ENCODE measurements around the gene MUC2.

The MUC2 gene

DNA sequence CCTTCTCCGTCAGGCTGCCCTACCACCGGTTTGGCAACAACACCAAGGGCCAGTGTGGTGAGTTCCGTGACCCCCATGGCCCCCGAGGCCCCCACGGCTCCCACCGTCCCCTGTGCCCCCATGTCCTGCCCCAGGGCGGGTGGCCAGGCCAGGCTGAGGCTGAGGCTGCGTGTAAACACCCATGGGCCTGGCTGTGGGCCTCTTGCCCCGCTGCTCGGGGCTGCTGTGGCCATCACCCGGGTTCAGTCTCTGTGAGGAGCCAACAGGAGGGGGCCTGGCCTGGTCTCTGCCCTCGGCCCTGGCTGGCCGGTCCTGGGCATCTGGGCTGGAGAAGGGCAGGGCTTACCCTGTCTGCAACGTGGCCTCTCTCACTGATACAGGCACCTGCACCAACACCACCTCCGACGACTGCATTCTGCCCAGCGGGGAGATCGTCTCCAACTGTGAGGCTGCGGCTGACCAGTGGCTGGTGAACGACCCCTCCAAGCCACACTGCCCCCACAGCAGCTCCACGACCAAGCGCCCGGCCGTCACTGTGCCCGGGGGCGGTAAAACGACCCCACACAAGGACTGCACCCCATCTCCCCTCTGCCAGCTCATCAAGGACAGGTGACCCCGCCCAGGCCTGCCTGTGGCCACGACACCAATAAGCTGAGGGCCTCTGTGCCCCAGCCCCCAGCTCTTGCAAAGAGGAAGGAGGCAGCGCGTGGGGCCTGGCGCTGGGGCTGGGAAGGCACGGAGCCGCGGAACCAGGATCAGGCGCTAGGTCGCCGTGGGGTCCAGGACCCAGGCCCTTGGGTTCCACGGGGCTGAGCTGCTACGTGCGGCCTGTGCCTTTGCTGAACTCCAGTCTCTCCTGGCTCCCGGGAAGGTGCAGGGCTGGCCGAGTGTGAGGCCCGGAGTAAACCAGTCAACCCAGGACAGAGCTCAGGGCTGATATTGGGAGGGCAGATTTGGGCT lies 29.0 kb downstream of the MUC2 start:
- Histone ChIP-seq H3K4me2 (no peak overlapping the region), H3K9ac (no peak overlapping the region), H3K4me1 (peaks cover 0 to 5% (median 0%) of the 10 kb centered on the region in 10 experiments; a peak in 3 of 20 replicates), H4K20me1 (0 out of 22 replicates have a peak, but pooled peaks cover 0 to 4% (median 0%) of the 10 kb centered on the region in 11 experiments), H3K4me3 (no peak overlapping the region), H3K36me3 (no peaks in the 10 kb centered on the region), H3K27ac (no peak overlapping the region), H3K9me3 (replicated peaks in 1 of 11) (peaks cover 21 to 35% (median 29%) of the 10 kb centered on the region in 11 experiments), H3K27me3 (no peaks in the 10 kb centered on the region)
- no peak for TF ChIP-seq Cebpa-rat (IDR thresholded peaks at IDR 0.05)

DNA sequence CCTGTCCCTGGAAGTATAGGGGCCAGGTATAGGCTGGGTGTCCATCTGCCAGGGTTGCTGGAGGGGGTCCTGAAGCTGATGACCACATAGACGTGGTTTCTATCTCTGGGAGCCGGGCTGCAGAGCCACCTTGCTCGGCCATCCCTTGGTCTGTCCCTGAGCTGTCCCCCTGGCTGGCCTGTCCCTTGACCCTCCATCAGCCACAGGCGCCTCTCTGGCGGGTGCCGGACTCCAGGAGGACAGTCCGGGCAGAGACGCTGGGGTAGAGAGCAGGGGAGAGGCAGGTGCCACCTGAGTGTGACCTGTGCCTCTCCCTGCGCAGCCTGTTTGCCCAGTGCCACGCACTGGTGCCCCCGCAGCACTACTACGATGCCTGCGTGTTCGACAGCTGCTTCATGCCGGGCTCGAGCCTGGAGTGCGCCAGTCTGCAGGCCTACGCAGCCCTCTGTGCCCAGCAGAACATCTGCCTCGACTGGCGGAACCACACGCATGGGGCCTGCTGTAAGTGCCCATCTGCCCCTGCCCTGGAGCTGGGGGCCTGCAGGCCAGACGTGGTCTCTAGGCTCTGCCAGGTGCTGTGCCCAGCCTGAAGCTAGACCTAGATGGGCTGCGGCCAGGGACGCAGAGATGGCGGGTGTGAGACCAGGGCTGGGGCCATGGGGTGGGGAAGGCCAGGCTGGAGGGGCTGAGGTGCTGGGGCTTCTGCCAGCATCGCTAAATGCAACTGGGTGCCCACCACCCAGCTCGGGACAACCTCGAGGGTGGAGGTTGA lies 29.9 kb downstream of the MUC2 start:
- Histone ChIP-seq H3K9me3 (replicated peaks in 1 of 11) (peaks cover 14 to 28% (median 22%) of the 10 kb centered on the region in 11 experiments), H3K36me3 (no peaks in the 10 kb centered on the region), H3K9ac (no peak overlapping the region), H3K27ac (no peak overlapping the region), H3K27me3 (no peaks in the 10 kb centered on the region), H3K4me3 (no peak overlapping the region), H4K20me1 (0 out of 22 replicates have a peak, but pooled peaks cover 0 to 4% (median 0%) of the 10 kb centered on the region in 11 experiments), H3K4me1 (peaks cover 0 to 5% (median 0%) of the 10 kb centered on the region in 10 experiments; a peak in 3 of 20 replicates), H3K4me2 (no peak overlapping the region)
- no peak for TF ChIP-seq Cebpa-rat (IDR thresholded peaks at IDR 0.05)

DNA sequence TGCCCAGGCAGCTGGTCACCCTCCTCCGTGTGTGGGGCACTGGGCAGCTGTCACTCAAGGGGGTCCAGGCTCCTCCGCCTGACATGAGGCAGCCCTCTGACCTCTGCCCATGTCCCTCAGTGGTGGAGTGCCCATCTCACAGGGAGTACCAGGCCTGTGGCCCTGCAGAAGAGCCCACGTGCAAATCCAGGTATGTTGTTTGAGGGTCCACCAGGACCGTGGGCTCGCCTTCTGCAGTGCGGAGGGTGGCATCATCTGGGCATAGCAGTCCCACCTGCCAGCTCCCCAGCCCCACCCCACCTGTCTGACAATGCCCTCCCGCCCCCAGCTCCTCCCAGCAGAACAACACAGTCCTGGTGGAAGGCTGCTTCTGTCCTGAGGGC lies 30.5 kb downstream of the MUC2 start:
- H3K4me3 ChIP-seq = no peak overlapping the region
- no peaks in the 10 kb centered on the region for H3K36me3 ChIP-seq
- H3K27me3 ChIP-seq = no peaks in the 10 kb centered on the region
- H3K4me1 ChIP-seq = peaks cover 0 to 5% (median 0%) of the 10 kb centered on the region in 10 experiments; a peak in 3 of 20 replicates
- H3K27ac ChIP-seq = no peak overlapping the region
- no peak overlapping the region for H3K4me2 ChIP-seq
- no peak for TF ChIP-seq Cebpa-rat (IDR thresholded peaks at IDR 0.05)
- H3K9me3 ChIP-seq (replicated peaks in 1 of 11) = peaks cover 8 to 22% (median 16%) of the 10 kb centered on the region in 11 experiments
- no peak overlapping the region for H3K9ac ChIP-seq
- H4K20me1 ChIP-seq = 0 out of 22 replicates have a peak, but pooled peaks cover 0 to 4% (median 0%) of the 10 kb centered on the region in 11 experiments

DNA sequence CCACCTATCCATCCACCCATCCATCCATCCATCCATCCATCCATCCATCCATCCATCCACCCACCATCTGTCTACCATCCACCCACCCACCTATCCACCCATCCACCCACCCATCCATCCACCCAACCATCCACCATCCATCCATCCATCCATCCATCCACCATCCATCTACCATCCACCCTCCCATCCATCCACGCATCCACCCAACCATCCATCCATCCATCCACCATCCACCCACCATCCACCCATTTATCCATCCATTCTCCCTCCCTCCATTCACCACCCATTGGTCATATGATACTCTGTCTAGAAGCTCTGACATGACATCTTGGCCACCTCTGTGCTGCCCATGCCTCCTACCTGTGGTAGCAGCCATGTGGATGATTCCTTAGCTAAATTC lies 31.7 kb downstream of the MUC2 start:
- H3K4me3 ChIP-seq = no peak overlapping the region
- TF ChIP-seq Cebpa-rat (IDR thresholded peaks at IDR 0.05) = no peak
- no peak overlapping the region for H3K4me2 ChIP-seq
- peaks cover 0 to 10% (median 4%) of the 10 kb centered on the region in 11 experiments; a peak in 11 of 22 replicates for H3K9me3 ChIP-seq (replicated peaks in 1 of 11)
- no peak overlapping the region for H3K9ac ChIP-seq
- 0 out of 22 replicates have a peak, but pooled peaks cover 0 to 4% (median 0%) of the 10 kb centered on the region in 11 experiments for H4K20me1 ChIP-seq
- no peaks in the 10 kb centered on the region for H3K27me3 ChIP-seq
- no peaks in the 10 kb centered on the region for H3K36me3 ChIP-seq
- peaks cover 0 to 5% (median 0%) of the 10 kb centered on the region in 10 experiments; a peak in 3 of 20 replicates for H3K4me1 ChIP-seq
- H3K27ac ChIP-seq = no peak overlapping the region

DNA sequence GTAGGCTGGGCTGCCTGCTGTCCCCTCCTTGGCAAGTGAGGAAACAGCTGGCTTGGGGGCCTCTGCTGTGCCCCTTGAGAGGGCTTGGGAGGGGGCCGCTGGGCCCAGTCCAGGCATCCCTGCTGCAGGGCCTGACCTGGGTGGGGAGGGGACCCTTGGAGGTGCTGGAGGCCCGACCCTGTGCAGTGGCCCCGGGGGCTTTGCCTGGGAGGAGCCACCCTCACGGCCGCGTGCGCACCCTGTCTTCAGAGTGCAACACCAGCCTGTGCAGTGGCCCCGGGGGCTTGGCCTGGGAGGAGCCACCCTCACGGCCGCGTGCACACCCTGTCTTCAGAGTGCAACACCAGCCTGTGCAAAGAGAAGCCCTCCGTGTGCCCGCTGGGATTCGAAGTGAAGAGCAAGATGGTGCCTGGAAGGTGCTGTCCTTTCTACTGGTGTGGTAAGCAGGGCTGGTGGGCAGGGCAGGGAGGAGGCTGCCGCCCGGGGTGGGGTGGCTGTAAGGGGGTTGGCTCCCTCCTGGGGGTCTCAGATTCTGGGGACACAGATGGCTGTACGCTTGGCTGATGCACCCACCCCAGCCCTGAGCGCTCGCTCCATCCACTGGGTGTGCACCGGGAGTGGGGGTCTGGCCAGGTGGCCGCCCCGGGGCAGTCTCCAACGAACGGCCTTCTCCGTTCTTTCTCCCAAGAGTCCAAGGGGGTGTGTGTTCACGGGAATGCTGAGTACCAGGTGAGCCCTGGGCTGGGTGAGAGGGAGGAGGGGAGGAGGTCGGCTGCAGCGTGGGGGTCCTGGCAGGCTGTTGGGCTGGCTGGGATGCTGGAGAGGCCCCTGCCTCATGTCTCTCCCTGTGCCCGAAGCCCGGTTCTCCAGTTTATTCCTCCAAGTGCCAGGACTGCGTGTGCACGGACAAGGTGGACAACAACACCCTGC lies 32.9 kb downstream of the MUC2 start:
- Histone ChIP-seq H3K4me1 (peaks cover 0 to 5% (median 0%) of the 10 kb centered on the region in 10 experiments; a peak in 4 of 20 replicates), H3K27me3 (no peaks in the 10 kb centered on the region), H3K9ac (no peak overlapping the region), H3K9me3 (replicated peaks in 1 of 11) (peaks cover 0 to 3% (median 0%) of the 10 kb centered on the region in 11 experiments; a peak in 1 of 22 replicates), H3K36me3 (no peaks in the 10 kb centered on the region), H3K4me2 (no peak overlapping the region), H3K4me3 (no peak overlapping the region), H4K20me1 (0 out of 22 replicates have a peak, but pooled peaks cover 0 to 4% (median 0%) of the 10 kb centered on the region in 11 experiments), H3K27ac (no peak overlapping the region)
- no peak for TF ChIP-seq Cebpa-rat (IDR thresholded peaks at IDR 0.05)

DNA sequence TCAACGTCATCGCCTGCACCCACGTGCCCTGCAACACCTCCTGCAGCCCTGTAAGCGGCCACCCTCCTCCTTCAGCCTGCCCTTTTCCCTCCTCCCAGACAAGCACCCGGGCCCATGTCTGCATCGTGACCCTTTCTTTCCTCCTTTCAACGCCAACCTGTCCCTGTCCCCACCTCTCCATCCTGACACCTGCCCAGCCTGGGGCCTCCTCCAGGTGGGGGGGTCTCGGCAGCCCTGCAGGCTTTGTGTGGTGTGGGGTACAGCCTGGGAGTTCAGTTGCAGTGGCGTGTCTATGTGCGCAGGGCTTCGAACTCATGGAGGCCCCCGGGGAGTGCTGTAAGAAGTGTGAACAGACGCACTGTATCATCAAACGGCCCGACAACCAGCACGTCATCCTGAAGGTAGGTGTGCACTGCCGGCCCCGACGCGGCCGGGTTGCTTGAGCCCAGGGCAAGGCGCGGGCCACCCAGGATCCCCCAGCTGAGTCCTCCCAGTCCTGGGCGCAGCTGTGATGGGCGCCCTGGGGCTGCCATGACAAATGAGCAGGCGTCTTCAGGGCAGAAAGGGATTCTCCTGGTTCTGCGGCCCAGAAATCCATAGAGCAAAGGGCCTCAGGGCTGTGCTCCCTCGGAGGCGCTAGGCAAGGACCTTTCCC lies 33.7 kb downstream of the MUC2 start:
- H3K27me3 ChIP-seq = no peaks in the 10 kb centered on the region

DNA sequence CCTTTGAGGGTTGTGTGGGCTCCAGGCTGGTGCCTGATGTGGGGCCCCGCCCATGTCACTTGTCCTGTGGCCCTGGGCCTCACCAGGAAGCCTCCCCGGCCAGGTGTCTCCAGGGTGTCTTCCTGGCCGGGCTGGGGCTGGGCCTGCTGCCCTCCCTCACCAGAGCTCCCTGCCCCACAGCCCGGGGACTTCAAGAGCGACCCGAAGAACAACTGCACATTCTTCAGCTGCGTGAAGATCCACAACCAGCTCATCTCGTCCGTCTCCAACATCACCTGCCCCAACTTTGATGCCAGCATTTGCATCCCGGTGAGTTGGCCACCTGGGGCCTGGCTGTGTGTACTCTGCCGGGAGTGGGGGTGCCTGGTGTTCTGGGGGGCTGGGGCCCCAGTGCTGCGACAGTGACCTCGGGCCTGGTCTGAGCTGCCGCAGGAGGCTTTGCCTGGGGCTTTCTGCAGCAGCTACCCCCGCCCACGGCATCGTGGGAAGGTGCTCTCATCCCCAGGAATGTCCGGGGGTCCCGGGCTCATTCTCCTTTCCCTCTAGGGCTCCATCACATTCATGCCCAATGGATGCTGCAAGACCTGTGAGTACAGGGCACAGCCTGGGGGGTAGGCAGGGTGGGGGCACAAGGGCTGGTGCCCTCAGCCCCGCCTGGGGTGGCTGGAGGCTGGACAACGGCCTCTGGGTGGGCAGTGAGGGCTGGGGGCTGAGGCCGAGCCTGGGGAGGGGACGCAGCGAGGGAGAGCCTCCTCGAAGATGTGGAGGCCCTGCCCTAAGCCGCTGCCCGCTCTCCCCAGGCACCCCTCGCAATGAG lies 34.6 kb downstream of the MUC2 start:
- H3K27me3 ChIP-seq = no peaks in the 10 kb centered on the region
- no peaks in the 10 kb centered on the region for H3K36me3 ChIP-seq
- H3K4me3 ChIP-seq = no peak overlapping the region
- peaks cover 0 to 5% (median 0%) of the 10 kb centered on the region in 10 experiments; a peak in 4 of 20 replicates for H3K4me1 ChIP-seq
- peaks cover 0 to 4% (median 0%) of the 10 kb centered on the region in 11 experiments; a peak in 1 of 22 replicates for H3K9me3 ChIP-seq (replicated peaks in 1 of 11)
- H3K4me2 ChIP-seq = no peak overlapping the region
- H3K27ac ChIP-seq = no peak overlapping the region
- H4K20me1 ChIP-seq = peaks cover 0 to 4% (median 0%) of the 10 kb centered on the region in 11 experiments; a peak in 1 of 22 replicates
- no peak overlapping the region for H3K9ac ChIP-seq
- no peak for TF ChIP-seq Cebpa-rat (IDR thresholded peaks at IDR 0.05)

More for the DNA sequence above, 33.7 kb downstream of the MUC2 start:
- H4K20me1 ChIP-seq = 0 out of 22 replicates have a peak, but pooled peaks cover 0 to 4% (median 0%) of the 10 kb centered on the region in 11 experiments
- TF ChIP-seq Cebpa-rat (IDR thresholded peaks at IDR 0.05) = no peak
- H3K27ac ChIP-seq = no peak overlapping the region
- H3K4me2 ChIP-seq = no peak overlapping the region
- H3K36me3 ChIP-seq = no peaks in the 10 kb centered on the region
- no peak overlapping the region for H3K4me3 ChIP-seq
- H3K9ac ChIP-seq = no peak overlapping the region
- H3K9me3 ChIP-seq (replicated peaks in 1 of 11) = peaks cover 0 to 4% (median 0%) of the 10 kb centered on the region in 11 experiments; a peak in 1 of 22 replicates
- H3K4me1 ChIP-seq = peaks cover 0 to 5% (median 0%) of the 10 kb centered on the region in 10 experiments; a peak in 4 of 20 replicates
